Measurements from ENCODE around the gene LMO1. TPM values are rescaled to one million over a fixed set of nuclear protein-coding genes. Genes with fewer than 3 reads are reported as not detected.

LMO1 gene
- total and polyA plus RNA-seq, 3 donors from 2014 or later = 1.3 to 1.5 TPM; not detected in 1

- intact Hi-C loops (cut with DNase I; ENCODE audit: low total_unique reads) = no loop called here
- H3K27ac ChIP-seq = no peak overlapping the region
- DNase-seq = no peak
- H3K4me3 ChIP-seq = no peak overlapping the region
- WGBS, 2 donors = 49 to 80% methylated on average over 1 to 5 of the region's 5 CpGs
- H3K36me3 ChIP-seq (ENCODE audit: low read depth, missing control alignments) = no peaks in the 10 kb centered on the region
- no peak for TF ChIP-seq POLR2A (IDR thresholded peaks at IDR 0.05)
- TF ChIP-seq CTCF (IDR thresholded peaks at IDR 0.05) = no peak
- no peaks in the 10 kb centered on the region for H3K9me3 ChIP-seq
- H3K4me1 ChIP-seq = no peaks in the 10 kb centered on the region
- H3K27me3 ChIP-seq = no peaks in the 10 kb centered on the region
Observed at GRCh38 chr11:8192896-8193209, 70.8 kb downstream of the LMO1 start.

GRCh38 chr11:8192016-8192895, 71.4 kb downstream of the LMO1 start:
- Histone ChIP-seq H3K27me3 (no peaks in the 10 kb centered on the region), H3K36me3 (ENCODE audit: low read depth, missing control alignments) (no peaks in the 10 kb centered on the region), H3K27ac (no peak overlapping the region), H3K4me1 (no peaks in the 10 kb centered on the region), H3K9me3 (no peaks in the 10 kb centered on the region), H3K4me3 (no peak overlapping the region)
- intact Hi-C loops (cut with DNase I; ENCODE audit: low total_unique reads) = no loop called here
- TF ChIP-seq POLR2A (IDR thresholded peaks at IDR 0.05) (no peak), CTCF (IDR thresholded peaks at IDR 0.05) (peak; percentile 40 to 80 (median 62))
- WGBS, 2 donors = 71 to 74% methylated on average over 16 to 19 of the region's 19 CpGs
- DNase-seq = peak; percentile 86

GRCh38 chr11:8190431-8190830, 73.2 kb downstream of the LMO1 start:
- intact Hi-C loops (cut with DNase I; ENCODE audit: low total_unique reads) = no loop called here
- Histone ChIP-seq H3K4me3 (no peak overlapping the region), H3K27ac (no peak overlapping the region), H3K27me3 (no peaks in the 10 kb centered on the region), H3K9me3 (no peaks in the 10 kb centered on the region), H3K36me3 (ENCODE audit: low read depth, missing control alignments) (no peaks in the 10 kb centered on the region), H3K4me1 (no peaks in the 10 kb centered on the region)
- no peak for DNase-seq
- WGBS, 2 donors = 45 to 48% methylated on average over 2 of the region's 2 CpGs
- TF ChIP-seq CTCF (IDR thresholded peaks at IDR 0.05) (no peak), POLR2A (IDR thresholded peaks at IDR 0.05) (no peak)

GRCh38 chr11:8186429-8186828, 77.2 kb downstream of the LMO1 start:
- H3K4me3 ChIP-seq = no peak overlapping the region
- WGBS, 2 donors = 86 to 93% methylated on average over 2 of the region's 2 CpGs
- TF ChIP-seq POLR2A (IDR thresholded peaks at IDR 0.05) = no peak
- TF ChIP-seq CTCF (IDR thresholded peaks at IDR 0.05) = no peak

GRCh38 chr11:8183111-8183510, 80.6 kb downstream of the LMO1 start:
- intact Hi-C loops (cut with DNase I; ENCODE audit: low total_unique reads) = no loop called here
- no peak overlapping the region for H3K4me3 ChIP-seq
- no peaks in the 10 kb centered on the region for H3K4me1 ChIP-seq
- H3K27me3 ChIP-seq = no peaks in the 10 kb centered on the region
- no peak for DNase-seq
- H3K9me3 ChIP-seq = no peaks in the 10 kb centered on the region
- TF ChIP-seq POLR2A (IDR thresholded peaks at IDR 0.05) = no peak
- TF ChIP-seq CTCF (IDR thresholded peaks at IDR 0.05) = no peak
- 78 to 86% methylated on average over 5 of the region's 5 CpGs for WGBS, 2 donors
- no peaks in the 10 kb centered on the region for H3K36me3 ChIP-seq (ENCODE audit: low read depth, missing control alignments)
- no peak overlapping the region for H3K27ac ChIP-seq

More at GRCh38 chr11:8186429-8186828, 77.2 kb downstream of the LMO1 start:
- intact Hi-C loops (cut with DNase I; ENCODE audit: low total_unique reads) = no loop called here
- Histone ChIP-seq H3K27ac (no peak overlapping the region), H3K4me1 (no peaks in the 10 kb centered on the region), H3K36me3 (ENCODE audit: low read depth, missing control alignments) (no peaks in the 10 kb centered on the region), H3K9me3 (no peaks in the 10 kb centered on the region), H3K27me3 (no peaks in the 10 kb centered on the region)
- DNase-seq = no peak

All from testis (tissue), 3 donors.